Natural killer cell (primary cell): ENCODE results near the gene HUNK. TPM values are rescaled to one million over a fixed set of nuclear protein-coding genes. Genes with fewer than 3 reads are reported as not detected.

ENCODE experiments used
- ATAC-seq, 3 donors: fragments of 150-1000 bp in 2 of 3; fragments of 200-7000 bp in 1 of 3; cut with Tn5 transposase; 1 replicate in 1 of 3; 2 replicates in 2 of 3; pipeline ENCODE4 v1.10.0; 2021; ENCODE audit warnings: mild to moderate bottlenecking in 2 of 3, moderate library complexity in 2 of 3
- DNase-seq, 2 donors: peaks; one replicate each; pipeline versions ENCODE4 v3.0.0 to v3.0.0-alpha.2; 2013 to 2021; ENCODE audit warnings: mixed read lengths in 1 of 2
- H3K27ac ChIP-seq: one replicate; pipeline ENCODE4 v1.5.1; 2013; ENCODE audit warnings: mild to moderate bottlenecking, low read length
- H3K27me3 ChIP-seq: one replicate; pipeline ENCODE4 v1.6.1; 2013; ENCODE audit warnings: low read length; ENCODE audit not compliant: control insufficient read depth, insufficient read depth
- H3K36me3 ChIP-seq: one replicate; pipeline ENCODE4 v1.6.1; 2013; ENCODE audit warnings: low read length; ENCODE audit not compliant: control insufficient read depth, insufficient read depth
- H3K4me1 ChIP-seq: one replicate; pipeline ENCODE4 v1.6.1; 2013; ENCODE audit warnings: low read length; ENCODE audit not compliant: control insufficient read depth, insufficient read depth
- H3K4me3 ChIP-seq: one replicate; pipeline ENCODE4 v1.5.1; 2013; ENCODE audit warnings: low read length
- H3K9me3 ChIP-seq: one replicate; pipeline ENCODE4 v1.6.1; 2013; ENCODE audit warnings: low read length; ENCODE audit not compliant: control insufficient read depth, insufficient read depth
- H3K27ac Mint-ChIP-seq, 2 donors: one replicate each; pipeline ENCODE4 v1.8.0; 2022; ENCODE audit warnings: mild to moderate bottlenecking in 2 of 2, mixed read lengths in 2 of 2, moderate library complexity in 1 of 2
- H3K27me3 Mint-ChIP-seq, 2 donors: one replicate each; pipeline ENCODE4 v1.8.0; 2022; ENCODE audit warnings: low read depth in 2 of 2, mixed read lengths in 2 of 2
- H3K36me3 Mint-ChIP-seq: one replicate; pipeline ENCODE4 v1.8.0; 2022; ENCODE audit warnings: mixed read lengths
- H3K4me1 Mint-ChIP-seq, 2 donors: one replicate each; pipeline ENCODE4 v1.8.0; 2022; ENCODE audit warnings: mixed read lengths in 2 of 2
- H3K4me3 Mint-ChIP-seq: one replicate; pipeline ENCODE4 v1.8.0; 2022; ENCODE audit warnings: mild to moderate bottlenecking, moderate library complexity, mixed read lengths
- H3K9me3 Mint-ChIP-seq, 2 donors: one replicate each; pipeline ENCODE4 v1.8.0; 2022; ENCODE audit warnings: mixed read lengths in 2 of 2
- CTCF ChIP-seq: fragments of 200-600 bp; IDR thresholded peaks from one replicate; pipeline ENCODE4 v1.8.0; 2022; ENCODE audit warnings: antibody characterized with exemption
- WGBS: methylation state at CpG from one replicate; pipeline ENCODE4 v1.1.7; 2013; ENCODE audit warnings: missing lambda C conversion rate; ENCODE audit not compliant: insufficient coverage; 5-methylcytosine and 5-hydroxymethylcytosine counted together
- intact Hi-C: fragments of 100-400 bp; cut with micrococcal nuclease; formaldehyde crosslinking; loops from one replicate; pipeline ENCODE4 v1.14.2; 2022
- total RNA-seq, 4 donors: library from RNA; stranded (reverse); fragments of 120-200 nt in 1 of 4; gene quantifications; one replicate each; pipeline versions ENCODE4 v1.2.3 to v1.2.4, GENCODE V29; 2013 to 2022

HUNK gene
- total RNA-seq, 3 donors from 2014 or later (not counting 1 experiment from before 2014, with no cell fraction given): not detected

- Mint-ChIP-seq H3K4me1 (no peaks in the 10 kb centered on the region), H3K27me3 (peaks cover 2 to 8% of the 10 kb centered on the region in 2 donors), H3K27ac (no peak overlapping the region), H3K36me3 (no peaks in the 10 kb centered on the region), H3K4me3 (no peak overlapping the region), H3K9me3 (peaks cover 0 to 4% of the 10 kb centered on the region in 2 donors)
- Histone ChIP-seq H3K4me1 (no peaks in the 10 kb centered on the region), H3K36me3 (no peaks in the 10 kb centered on the region), H3K27ac (no peak overlapping the region), H3K27me3 (no peaks in the 10 kb centered on the region), H3K9me3 (no peaks in the 10 kb centered on the region), H3K4me3 (no peak overlapping the region)
- intact Hi-C loops: no loop called here
- no peak for TF ChIP-seq CTCF
- 74% methylated on average over 2 of the region's 2 CpGs for WGBS
- ATAC-seq (no peak), DNase-seq (no peak)
These were observed 135.9 kb downstream of the HUNK start for GRCh38 chr21:32008714-32009113.

GRCh38 chr21:32009263-32009662 lies 136.4 kb downstream of the HUNK start:
- Mint-ChIP-seq H3K36me3 (no peaks in the 10 kb centered on the region), H3K27ac (no peak overlapping the region), H3K4me3 (no peak overlapping the region), H3K9me3 (peaks cover 0 to 4% of the 10 kb centered on the region in 2 donors), H3K4me1 (no peaks in the 10 kb centered on the region), H3K27me3 (peaks cover 0 to 8% of the 10 kb centered on the region in 2 donors)
- Histone ChIP-seq H3K27ac (no peak overlapping the region), H3K9me3 (no peaks in the 10 kb centered on the region), H3K27me3 (no peaks in the 10 kb centered on the region), H3K4me1 (no peaks in the 10 kb centered on the region), H3K36me3 (no peaks in the 10 kb centered on the region), H3K4me3 (no peak overlapping the region)
- intact Hi-C loops: no loop called here
- 100% methylated on average over 3 of the region's 3 CpGs for WGBS
- no peak for ATAC-seq
- no peak for DNase-seq
- no peak for TF ChIP-seq CTCF

DNA sequence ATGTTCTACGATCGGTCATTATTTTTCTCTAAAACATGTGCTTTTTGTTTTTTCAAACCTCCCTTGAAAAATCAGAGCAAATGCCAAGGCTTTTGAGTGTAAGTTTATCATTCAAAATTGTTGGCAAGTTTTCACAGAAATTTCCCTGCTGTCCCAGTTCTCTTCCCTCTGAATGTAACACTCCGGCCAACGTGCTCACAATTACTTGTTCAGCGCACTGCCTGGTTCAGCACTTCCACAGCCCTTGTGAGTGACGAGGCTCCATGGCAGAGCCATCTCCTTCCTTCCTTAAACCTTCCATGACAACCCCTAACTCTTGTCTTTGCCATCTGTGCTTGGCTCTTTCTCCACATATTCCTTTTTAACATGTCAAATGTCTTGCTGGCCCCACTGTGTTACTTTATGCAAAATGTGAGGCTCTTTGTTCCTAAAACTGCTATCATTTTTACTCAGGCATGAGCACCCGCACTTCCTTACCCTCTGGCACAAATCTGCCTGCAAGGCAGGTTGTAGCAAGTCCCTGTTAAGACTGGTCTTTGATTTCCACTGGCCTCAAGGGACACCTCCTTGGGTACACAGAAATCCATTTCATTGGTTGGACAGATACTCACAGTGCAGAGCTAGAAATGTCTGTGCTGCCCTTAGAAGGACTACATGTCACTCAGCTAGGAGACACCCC lies 142.8 kb downstream of the HUNK start:
- intact Hi-C loops: no loop called here
- H3K27ac ChIP-seq: no peak overlapping the region
- no peaks in the 10 kb centered on the region for H3K4me1 ChIP-seq
- H3K36me3 Mint-ChIP-seq: no peaks in the 10 kb centered on the region
- H3K9me3 Mint-ChIP-seq: no peaks in the 10 kb centered on the region
- no peak for DNase-seq
- no peaks in the 10 kb centered on the region for H3K36me3 ChIP-seq
- WGBS: 78% methylated on average over 7 of the region's 7 CpGs
- no peak overlapping the region for H3K27ac Mint-ChIP-seq
- no peaks in the 10 kb centered on the region for H3K27me3 ChIP-seq
- no peak overlapping the region for H3K4me3 ChIP-seq
- ATAC-seq: no peak
- H3K27me3 Mint-ChIP-seq: no peaks in the 10 kb centered on the region
- no peaks in the 10 kb centered on the region for H3K4me1 Mint-ChIP-seq
- H3K4me3 Mint-ChIP-seq: no peak overlapping the region
- no peaks in the 10 kb centered on the region for H3K9me3 ChIP-seq
- no peak for TF ChIP-seq CTCF

GRCh38 chr21:32018381-32018780 lies 145.6 kb downstream of the HUNK start:
- H3K27ac ChIP-seq: no peak overlapping the region
- no peaks in the 10 kb centered on the region for H3K4me1 ChIP-seq
- Mint-ChIP-seq H3K4me3 (no peak overlapping the region), H3K9me3 (no peaks in the 10 kb centered on the region), H3K36me3 (no peaks in the 10 kb centered on the region), H3K27ac (no peak overlapping the region), H3K27me3 (no peaks in the 10 kb centered on the region), H3K4me1 (no peaks in the 10 kb centered on the region)
- ATAC-seq: no peak
- H3K4me3 ChIP-seq: no peak overlapping the region
- WGBS: 89% methylated on average over 3 of the region's 3 CpGs
- no peaks in the 10 kb centered on the region for H3K9me3 ChIP-seq
- no peak for DNase-seq
- no peaks in the 10 kb centered on the region for H3K36me3 ChIP-seq
- no peak for TF ChIP-seq CTCF
- intact Hi-C loops: no loop called here
- no peaks in the 10 kb centered on the region for H3K27me3 ChIP-seq
